Activated CD4-positive, alpha-beta T cell treated with anti-CD3 and anti-CD28 coated beads, Interleukin-2, Interleukin-6, amounts not matched to agents 100 ng/mL and 50 ng/mL, durations not matched to agents 16 hours and 8 hours (primary cell): ENCODE data around the gene GPX6.
"Not testable (repeated sequence)": the region's sequence is repeated elsewhere in the genome, so short reads cannot be mapped to it uniquely, and the experiment has no call there.

ENCODE experiments used
- DNase-seq: peaks from one replicate; pipeline ENCODE4 v3.0.0-alpha.2; 2020

The GPX6 gene

DNA sequence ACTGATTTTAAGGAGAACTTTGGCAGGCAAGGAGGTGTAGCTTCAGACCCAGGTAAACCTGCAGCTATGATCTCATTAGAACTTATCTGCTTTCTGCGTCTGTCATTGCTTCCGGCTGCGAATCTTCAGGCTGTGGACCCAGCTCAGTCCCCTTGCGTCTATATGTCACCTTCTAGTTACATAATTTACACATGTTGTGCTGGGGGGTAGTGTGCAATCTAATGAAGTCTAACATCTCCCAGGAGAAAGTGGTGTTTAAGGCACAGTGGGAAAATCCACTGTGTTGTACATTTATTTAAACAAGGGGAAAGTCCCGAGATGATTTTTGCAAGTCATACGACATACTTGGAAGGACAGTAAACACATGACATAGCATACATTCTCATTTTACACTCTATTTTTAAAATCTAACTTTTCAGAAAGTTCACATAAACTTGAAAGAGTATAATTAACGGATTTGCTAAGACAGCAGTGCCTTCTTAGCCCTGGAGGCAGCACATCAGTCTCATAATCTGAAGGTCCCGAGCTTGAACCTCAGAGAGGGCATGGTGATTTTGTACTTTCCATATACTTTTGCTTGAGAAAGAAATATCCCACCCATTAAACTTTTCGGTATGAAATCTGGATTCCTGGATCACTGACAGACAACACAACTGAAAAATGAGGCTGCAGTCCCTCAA lies 35.2 kb downstream of the GPX6 start:
- no peak for DNase-seq

DNA sequence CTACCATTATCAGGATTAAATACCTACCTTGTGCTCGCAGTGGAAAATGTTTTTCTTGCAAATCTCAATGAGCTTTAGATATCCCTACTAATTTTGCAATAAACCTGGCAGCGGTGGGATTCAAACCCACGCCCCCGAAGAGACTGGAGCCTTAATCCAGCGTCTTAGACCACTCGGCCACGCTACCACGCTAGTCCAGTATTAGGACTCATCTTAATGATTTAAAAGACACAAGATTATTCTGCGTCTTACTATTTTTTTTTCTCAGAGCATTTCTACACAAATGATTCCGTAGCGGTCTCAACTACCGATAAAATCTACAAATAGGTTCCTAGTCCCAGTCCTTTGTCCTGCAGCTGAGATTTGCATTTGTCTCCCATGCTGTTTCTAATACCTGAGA lies 37.1 kb downstream of the GPX6 start:
- DNase-seq = no peak

DNA sequence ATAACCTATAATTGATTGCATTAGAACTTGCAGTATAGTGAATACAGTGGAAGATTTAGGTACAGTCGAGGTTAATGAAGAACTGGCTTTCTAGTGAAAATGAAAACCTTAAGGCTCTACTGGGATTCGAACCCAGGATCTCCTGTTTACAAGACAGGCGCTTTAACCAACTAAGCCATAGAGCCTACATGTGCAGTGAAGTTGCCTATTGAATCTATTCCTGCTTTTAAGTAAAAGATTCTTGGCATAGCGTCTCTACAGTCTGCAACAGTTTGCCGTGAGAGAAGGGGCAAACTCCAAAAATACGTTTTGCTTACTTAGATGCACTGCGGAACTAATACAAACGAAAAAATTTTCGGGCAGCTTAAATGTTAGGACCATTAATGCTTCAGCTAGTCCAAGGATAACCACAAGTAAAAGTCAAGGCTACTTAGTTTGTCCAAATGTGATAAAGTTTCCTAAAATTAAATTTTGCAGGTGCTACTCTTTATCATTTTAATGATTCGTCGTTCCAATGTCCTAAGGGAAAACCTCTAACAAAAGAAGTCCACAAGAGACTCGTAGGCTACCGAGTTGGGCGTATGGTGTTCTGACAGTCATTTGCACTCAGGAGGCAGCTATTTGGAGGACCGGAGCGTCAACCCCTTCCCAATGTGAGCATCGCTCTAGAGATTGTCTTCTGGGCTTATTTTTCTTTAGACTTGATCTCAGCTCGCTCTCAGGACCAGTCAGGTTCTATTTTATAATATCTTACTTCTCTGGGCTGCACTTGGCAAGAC lies 41.0 kb downstream of the GPX6 start:
- peak; percentile 87 for DNase-seq

DNA sequence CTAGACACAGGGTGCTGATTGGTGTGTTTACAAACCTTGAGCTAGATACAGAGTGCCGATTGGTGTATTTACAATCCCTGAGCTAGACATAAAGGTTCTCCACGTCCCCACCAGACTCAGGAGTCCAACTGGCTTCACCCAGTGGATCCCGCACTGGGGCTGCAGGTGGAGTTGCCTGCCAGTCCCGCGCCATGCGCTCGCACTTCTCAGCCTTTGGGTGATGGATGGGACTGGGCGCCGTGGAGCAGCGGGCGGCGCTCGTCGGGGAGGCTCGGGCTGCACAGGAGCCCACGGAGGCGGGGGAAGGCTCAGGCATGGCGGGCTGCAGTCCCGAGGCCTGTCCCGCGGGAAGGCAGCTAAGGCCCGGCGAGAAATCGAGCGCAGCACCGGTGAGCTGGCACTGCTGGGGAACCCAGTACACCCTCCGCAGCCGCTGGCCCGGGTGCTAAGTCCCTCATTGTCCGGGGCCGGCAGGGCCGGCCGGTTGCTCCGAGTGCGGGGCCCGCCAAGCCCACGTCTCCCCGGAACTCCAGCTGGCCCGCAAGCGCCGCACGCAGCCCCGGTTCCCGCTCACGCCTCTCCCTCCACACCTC lies 46.3 kb downstream of the GPX6 start:
- DNase-seq = not testable (repeated sequence)

DNA sequence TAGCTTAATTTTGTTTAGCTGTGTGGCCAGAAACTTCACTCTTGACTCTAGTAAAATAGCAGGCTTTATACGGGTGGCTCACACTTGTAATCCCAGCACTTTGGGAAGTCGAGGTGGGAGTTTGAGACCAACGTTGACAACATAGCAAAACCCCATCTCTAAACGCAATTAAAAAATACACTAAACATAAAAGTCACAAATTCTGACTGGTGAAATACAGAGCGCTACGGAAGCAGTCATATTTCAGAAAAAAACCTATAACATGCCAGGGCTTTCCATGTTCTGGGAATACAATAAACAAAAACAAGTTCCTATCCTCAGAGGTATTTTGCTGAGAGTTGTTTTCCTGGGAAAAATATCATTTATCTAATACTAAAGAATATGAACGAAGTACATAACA lies 47.5 kb downstream of the GPX6 start:
- no peak for DNase-seq

DNA sequence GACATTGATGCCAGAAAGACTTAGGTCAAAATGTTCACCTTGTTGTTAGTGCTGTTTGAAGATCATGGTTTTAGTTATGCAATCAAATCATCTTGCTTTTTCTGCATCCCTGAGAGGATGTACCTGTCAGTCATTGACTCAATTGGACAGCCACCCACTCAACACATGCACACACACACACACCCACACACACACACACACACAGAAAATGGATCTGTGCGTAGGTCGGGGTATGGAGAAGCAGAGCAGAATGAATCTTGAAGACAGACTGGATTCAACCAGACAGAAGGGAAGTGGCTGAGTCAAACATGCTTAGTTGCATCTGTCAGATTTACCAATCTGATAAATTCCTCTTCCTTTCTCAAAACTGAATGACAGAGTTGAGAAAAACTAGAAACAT lies 53.2 kb downstream of the GPX6 start:
- DNase-seq = peak; percentile 57

DNA sequence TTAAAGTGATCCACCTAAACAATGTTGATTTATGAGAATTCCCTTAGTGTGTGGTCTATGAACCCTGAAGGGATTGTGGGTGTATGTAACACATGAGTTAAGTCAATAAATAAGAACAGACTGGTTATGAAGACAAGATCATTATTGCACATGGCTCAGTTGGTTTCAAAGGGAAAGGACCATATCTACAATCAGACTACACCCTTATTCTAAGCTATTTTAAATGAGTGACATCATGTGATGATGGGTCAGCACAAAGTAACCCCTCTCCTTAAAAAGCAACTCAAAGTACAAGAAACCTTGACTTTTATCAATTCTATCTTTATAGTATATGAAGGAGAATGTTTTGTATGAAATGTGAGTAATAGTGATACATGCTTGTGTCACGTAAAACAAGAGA lies 57.0 kb downstream of the GPX6 start:
- DNase-seq = no peak
